Naive thymus-derived CD4-positive, alpha-beta T cell (primary cell): ENCODE measurements around the gene MARCO. TPM values are rescaled to one million over a fixed set of nuclear protein-coding genes. Genes with fewer than 3 reads are reported as not detected.

Source experiments
- ATAC-seq: fragments of 150-1000 bp; cut with Tn5 transposase; 2 replicates; pipeline ENCODE4 v1.10.0; 2021; ENCODE audit warnings: mild to moderate bottlenecking, moderate library complexity
- CTCF ChIA-PET: fragments of 350-600 bp; sonication (Branson Sonifier 250); formaldehyde crosslinking; loops from one replicate; lab custom pipeline; 2021; ENCODE audit warnings: antibody characterized with exemption; lab: Charles Lee
- POLR2A ChIA-PET: fragments of 350-600 bp; sonication (Branson Sonifier 250); formaldehyde crosslinking; loops from one replicate; lab custom pipeline; 2021; ENCODE audit warnings: antibody characterized with exemption, inconsistent platforms; lab: Charles Lee
- DNase-seq, 9 donors: peaks; one replicate each; pipeline versions ENCODE4 v3.0.0 to v3.0.0-alpha.2; 2020 to 2022; ENCODE audit warnings: mixed read lengths in 1 of 9
- H3K27ac ChIP-seq: one replicate; pipeline ENCODE4 v1.7.0; 2013; ENCODE audit warnings: mild to moderate bottlenecking, low read depth, low read length, moderate library complexity
- H3K27me3 ChIP-seq, 2 donors: one replicate each; pipeline ENCODE4 v1.7.0; 2013; ENCODE audit warnings: low read length in 2 of 2, mild to moderate bottlenecking in 2 of 2, moderate library complexity in 2 of 2; ENCODE audit not compliant: control insufficient read depth in 2 of 2, insufficient read depth in 2 of 2
- H3K36me3 ChIP-seq, 3 experiments: 1 replicate in 2 of 3; 2 replicates in 1 of 3; pipeline ENCODE4 v1.7.0; 2013; ENCODE audit warnings: low read length in 3 of 3, mild to moderate bottlenecking in 3 of 3, moderate library complexity in 1 of 3; ENCODE audit not compliant: insufficient read depth in 3 of 3, control insufficient read depth in 2 of 3
- H3K4me1 ChIP-seq, 2 donors: one replicate each; pipeline ENCODE4 v1.7.0; 2013; ENCODE audit warnings: low read length in 2 of 2, mild to moderate bottlenecking in 2 of 2, moderate library complexity in 1 of 2; ENCODE audit not compliant: control insufficient read depth in 2 of 2, insufficient read depth in 2 of 2
- H3K4me3 ChIP-seq: 2 replicates; pipeline ENCODE4 v1.7.0; 2013; ENCODE audit warnings: mild to moderate bottlenecking, low read length
- H3K9me3 ChIP-seq, 3 experiments: 1 replicate in 2 of 3; 2 replicates in 1 of 3; pipeline ENCODE4 v1.7.0; 2013; ENCODE audit warnings: low read length in 3 of 3; ENCODE audit not compliant: control insufficient read depth in 2 of 3
- H3K27ac Mint-ChIP-seq, 9 donors: one replicate each; pipeline ENCODE4 v1.8.0; 2020 to 2022; ENCODE audit warnings: mixed read lengths in 9 of 9, mild to moderate bottlenecking in 8 of 9, moderate library complexity in 5 of 9, inconsistent platforms in 2 of 9
- H3K27me3 Mint-ChIP-seq, 5 donors: one replicate each; pipeline ENCODE4 v1.8.0; 2021 to 2022; ENCODE audit warnings: mixed read lengths in 5 of 5, mild to moderate bottlenecking in 1 of 5
- H3K36me3 Mint-ChIP-seq, 5 donors: one replicate each; pipeline ENCODE4 v1.8.0; 2020 to 2022; ENCODE audit warnings: mixed read lengths in 5 of 5, mild to moderate bottlenecking in 3 of 5, inconsistent platforms in 1 of 5
- H3K4me1 Mint-ChIP-seq, 7 donors: one replicate each; pipeline ENCODE4 v1.8.0; 2020 to 2022; ENCODE audit warnings: mixed read lengths in 7 of 7, mild to moderate bottlenecking in 3 of 7, inconsistent platforms in 1 of 7
- H3K4me3 Mint-ChIP-seq, 10 donors: one replicate each; pipeline ENCODE4 v1.8.0; 2020 to 2022; ENCODE audit warnings: mild to moderate bottlenecking in 10 of 10, mixed read lengths in 10 of 10, moderate library complexity in 6 of 10, inconsistent platforms in 2 of 10
- H3K9me3 Mint-ChIP-seq, 11 donors: one replicate each; pipeline ENCODE4 v1.8.0; 2020 to 2022; ENCODE audit warnings: mixed read lengths in 11 of 11, mild to moderate bottlenecking in 4 of 11, inconsistent platforms in 1 of 11, moderate library complexity in 1 of 11
- intact Hi-C, 2 donors: fragments of 100-400 bp; cut with micrococcal nuclease; formaldehyde crosslinking; loops; one replicate each; pipeline ENCODE4 v1.15.1; 2023
- polyA plus RNA-seq, 2 donors: library from polyadenylated mRNA; unstranded; fragments of 300-500 nt; fragmentation: Illumina TruSeq; gene quantifications; one replicate each; pipeline ENCODE4 v1.2.3, GENCODE V29; 2021
- total RNA-seq, 6 experiments: library from RNA in 5 of 6; stranded (reverse) in 5 of 6; gene quantifications; 1 replicate in 5 of 6; 2 replicates in 1 of 6; pipeline ENCODE4 v1.2.3 and lab custom pipeline; 2021 to 2026

Gene MARCO
- total and polyA plus RNA-seq, 7 experiments from 2014 or later: 0.48 to 2.6 TPM; not detected in 5

DNA sequence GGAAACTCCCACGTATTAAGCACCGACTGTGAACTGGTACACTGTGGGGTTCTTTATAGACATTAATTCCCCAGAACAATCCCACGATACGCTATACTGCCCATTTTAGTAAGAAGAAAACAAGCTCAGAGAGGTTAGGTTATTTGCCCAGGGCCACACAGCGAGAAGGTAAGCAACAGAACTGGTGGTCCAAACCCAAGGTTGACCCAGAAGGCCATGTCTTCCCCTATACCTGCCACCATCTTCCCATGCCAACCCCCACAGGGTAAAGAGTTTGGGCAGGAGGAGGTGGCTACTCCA, 69.9 kb downstream of the MARCO start:
- H3K4me3 Mint-ChIP-seq: peak overlapping the region in 1 of 10 donors; percentile 40

DNA sequence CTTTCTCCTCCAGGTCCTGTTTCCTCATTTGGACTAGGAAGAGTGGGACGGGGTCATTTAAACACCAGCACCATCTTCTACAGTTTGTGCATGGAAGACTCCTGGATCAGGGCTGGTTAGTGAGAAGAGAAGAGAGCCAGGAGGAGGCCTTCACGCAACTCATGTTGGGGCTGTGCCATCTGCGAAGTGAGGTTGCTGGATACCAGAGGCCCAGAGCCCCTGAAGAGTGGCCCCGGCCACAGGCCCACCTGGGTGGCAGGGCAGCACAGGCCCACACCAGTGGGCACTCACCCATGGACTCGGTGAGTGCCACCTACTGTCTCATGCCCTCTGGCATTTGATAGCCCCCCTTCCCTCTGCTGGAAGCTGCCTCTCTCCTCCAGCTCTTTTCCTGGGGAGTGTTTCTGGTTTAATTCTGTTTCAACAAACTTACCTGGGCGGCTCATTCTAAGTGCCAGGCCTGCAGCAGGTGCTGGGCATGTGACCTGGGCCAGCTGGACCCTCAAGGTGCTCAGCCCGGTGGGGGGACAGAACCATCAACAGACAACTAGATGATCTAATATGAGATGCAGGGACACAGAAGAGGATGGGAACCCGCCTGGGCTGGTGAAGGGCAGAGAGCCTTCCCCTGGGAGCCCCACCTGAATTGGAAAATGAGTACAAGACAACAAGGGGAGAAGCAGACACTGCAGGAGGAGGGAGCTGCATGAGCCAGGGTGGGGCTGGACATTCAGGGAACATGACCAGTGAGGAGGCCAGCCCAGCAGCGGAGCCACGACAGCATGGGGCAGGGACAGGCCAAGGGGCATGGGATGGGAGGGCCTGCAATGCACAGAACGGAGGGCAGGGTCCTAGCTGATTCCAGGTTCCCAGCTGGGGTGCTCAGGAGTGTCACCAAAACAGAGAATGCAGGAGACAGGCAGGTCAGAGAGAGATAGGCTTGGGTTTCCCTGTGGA, 70.6 kb downstream of the MARCO start:
- peaks cover 17 to 53% (median 39%) of the 10 kb centered on the region in 5 donors for H3K27me3 Mint-ChIP-seq
- Histone ChIP-seq H3K36me3 (no peaks in the 10 kb centered on the region), H3K9me3 (no peaks in the 10 kb centered on the region), H3K27ac (no peak overlapping the region), H3K4me1 (no peaks in the 10 kb centered on the region), H3K4me3 (no peak overlapping the region), H3K27me3 (no peaks in the 10 kb centered on the region)
- DNase-seq (no peak), ATAC-seq (no peak)
- CTCF ChIA-PET: no interaction called here
- H3K27ac Mint-ChIP-seq: no peak overlapping the region
- H3K36me3 Mint-ChIP-seq: peaks cover 0 to 5% (median 0%) of the 10 kb centered on the region in 5 donors
- POLR2A ChIA-PET: no interaction called here
- intact Hi-C loops: no loop called here
- peaks cover 0 to 7% (median 0%) of the 10 kb centered on the region in 11 donors for H3K9me3 Mint-ChIP-seq
- peaks cover 0 to 4% (median 0%) of the 10 kb centered on the region in 7 donors for H3K4me1 Mint-ChIP-seq
- no peak overlapping the region for H3K4me3 Mint-ChIP-seq

More for the DNA sequence above, 69.9 kb downstream of the MARCO start:
- ChIA-PET CTCF (no interaction called here), POLR2A (no interaction called here)
- DNase-seq: no peak
- H3K27me3 Mint-ChIP-seq: peaks cover 17 to 47% (median 38%) of the 10 kb centered on the region in 5 donors
- no peak overlapping the region for H3K27ac Mint-ChIP-seq
- no peaks in the 10 kb centered on the region for H3K27me3 ChIP-seq
- H3K4me1 ChIP-seq: no peaks in the 10 kb centered on the region
- no peak for ATAC-seq
- no peak overlapping the region for H3K4me3 ChIP-seq
- intact Hi-C loops: no loop called here
- no peaks in the 10 kb centered on the region for H3K36me3 ChIP-seq
- peaks cover 0 to 4% (median 0%) of the 10 kb centered on the region in 7 donors for H3K4me1 Mint-ChIP-seq
- H3K9me3 Mint-ChIP-seq: peaks cover 0 to 7% (median 0%) of the 10 kb centered on the region in 11 donors
- no peak overlapping the region for H3K27ac ChIP-seq
- H3K9me3 ChIP-seq: no peaks in the 10 kb centered on the region
- H3K36me3 Mint-ChIP-seq: peaks cover 0 to 5% (median 0%) of the 10 kb centered on the region in 5 donors

DNA sequence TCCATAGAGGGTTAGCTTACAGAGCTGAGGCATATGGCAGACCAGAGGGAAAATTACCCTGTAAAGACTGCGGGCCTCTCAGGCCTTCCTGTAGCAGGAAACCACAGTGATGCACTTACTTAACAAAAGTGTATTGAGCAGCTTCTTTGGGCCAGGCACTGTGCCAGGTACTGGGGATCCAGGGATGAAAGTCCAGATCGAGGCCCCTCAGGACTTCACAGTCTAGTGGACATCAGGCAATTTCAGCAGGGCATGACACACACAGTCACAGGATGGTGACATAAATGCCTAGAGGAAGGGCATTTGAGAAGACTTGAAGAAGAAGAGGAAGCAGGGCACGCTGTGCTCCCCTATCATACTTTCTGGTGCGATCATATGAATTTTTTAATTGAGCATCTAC, 71.7 kb downstream of the MARCO start:
- Histone ChIP-seq H3K4me3 (no peak overlapping the region), H3K27ac (no peak overlapping the region), H3K27me3 (no peaks in the 10 kb centered on the region), H3K4me1 (no peaks in the 10 kb centered on the region), H3K9me3 (no peaks in the 10 kb centered on the region), H3K36me3 (no peaks in the 10 kb centered on the region)
- peak overlapping the region in 1 of 9 donors; percentile 44 for H3K27ac Mint-ChIP-seq
- peak; percentile 33 for ATAC-seq
- H3K4me1 Mint-ChIP-seq: peaks cover 0 to 4% (median 0%) of the 10 kb centered on the region in 7 donors
- peaks cover 0 to 3% (median 0%) of the 10 kb centered on the region in 11 donors for H3K9me3 Mint-ChIP-seq
- no peak overlapping the region for H3K4me3 Mint-ChIP-seq
- peaks cover 17 to 47% (median 30%) of the 10 kb centered on the region in 5 donors for H3K27me3 Mint-ChIP-seq
- ChIA-PET CTCF (no interaction called here), POLR2A (no interaction called here)
- intact Hi-C loops: no loop called here
- H3K36me3 Mint-ChIP-seq: peaks cover 0 to 5% (median 0%) of the 10 kb centered on the region in 5 donors
- DNase-seq: no peak

DNA sequence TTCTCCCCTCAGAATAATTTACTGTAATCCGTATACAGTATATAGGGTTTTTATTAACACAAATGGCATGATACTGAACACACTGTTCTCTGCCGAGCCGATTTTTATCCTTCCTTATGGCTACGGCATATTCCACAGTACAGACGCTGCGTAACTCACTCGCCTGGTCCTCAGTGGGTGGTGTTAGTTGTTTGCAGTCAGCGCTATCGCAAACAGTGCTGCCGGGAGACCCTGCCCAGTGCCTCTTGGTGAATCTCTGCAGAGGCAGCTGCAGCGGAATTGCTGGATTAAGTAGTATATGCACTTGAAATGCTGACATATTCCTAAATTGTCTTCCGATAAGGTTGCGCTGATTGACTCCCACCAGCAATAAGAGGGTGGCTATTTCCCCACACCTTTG, 73.9 kb downstream of the MARCO start:
- ATAC-seq: no peak
- ChIA-PET POLR2A (no interaction called here), CTCF (no interaction called here)
- Histone ChIP-seq H3K27ac (no peak overlapping the region), H3K4me3 (no peak overlapping the region), H3K4me1 (no peaks in the 10 kb centered on the region), H3K9me3 (no peaks in the 10 kb centered on the region), H3K27me3 (no peaks in the 10 kb centered on the region), H3K36me3 (no peaks in the 10 kb centered on the region)
- H3K4me1 Mint-ChIP-seq: peaks cover 0 to 4% (median 0%) of the 10 kb centered on the region in 7 donors
- DNase-seq: no peak
- H3K9me3 Mint-ChIP-seq: no peaks in the 10 kb centered on the region
- H3K4me3 Mint-ChIP-seq: no peak overlapping the region
- peaks cover 10 to 25% (median 12%) of the 10 kb centered on the region in 5 donors for H3K27me3 Mint-ChIP-seq
- H3K36me3 Mint-ChIP-seq: no peaks in the 10 kb centered on the region
- intact Hi-C loops: no loop called here
- H3K27ac Mint-ChIP-seq: no peak overlapping the region

DNA sequence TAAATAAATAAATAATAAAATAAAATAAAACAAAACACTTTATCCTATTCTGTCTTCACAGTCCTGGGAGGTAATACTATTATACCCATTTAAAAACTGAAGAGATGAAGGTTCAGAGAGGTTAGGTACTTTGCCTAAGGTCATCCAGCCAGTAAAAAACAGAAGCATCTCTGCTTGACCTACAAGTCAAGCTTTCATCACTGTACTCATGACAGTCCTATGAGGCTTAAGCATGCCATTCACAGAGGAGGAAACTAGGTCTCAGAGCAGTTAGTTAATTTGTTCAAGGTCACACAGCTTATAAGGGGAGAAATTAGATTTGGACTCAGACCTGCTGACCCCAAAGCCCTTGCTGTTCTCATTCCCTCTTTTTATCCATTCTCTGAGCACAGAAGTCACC, 77.5 kb downstream of the MARCO start:
- Histone ChIP-seq H3K4me1 (no peaks in the 10 kb centered on the region), H3K9me3 (no peaks in the 10 kb centered on the region), H3K27ac (no peak overlapping the region), H3K27me3 (no peaks in the 10 kb centered on the region), H3K36me3 (no peaks in the 10 kb centered on the region), H3K4me3 (no peak overlapping the region)
- CTCF ChIA-PET: no interaction called here
- intact Hi-C loops: no loop called here
- H3K9me3 Mint-ChIP-seq: no peaks in the 10 kb centered on the region
- no peak overlapping the region for H3K27ac Mint-ChIP-seq
- H3K27me3 Mint-ChIP-seq: peaks cover 0 to 19% (median 0%) of the 10 kb centered on the region in 5 donors
- POLR2A ChIA-PET: no interaction called here
- H3K4me1 Mint-ChIP-seq: no peaks in the 10 kb centered on the region
- no peaks in the 10 kb centered on the region for H3K36me3 Mint-ChIP-seq
- no peak overlapping the region for H3K4me3 Mint-ChIP-seq
- ATAC-seq: no peak
- DNase-seq: no peak

DNA sequence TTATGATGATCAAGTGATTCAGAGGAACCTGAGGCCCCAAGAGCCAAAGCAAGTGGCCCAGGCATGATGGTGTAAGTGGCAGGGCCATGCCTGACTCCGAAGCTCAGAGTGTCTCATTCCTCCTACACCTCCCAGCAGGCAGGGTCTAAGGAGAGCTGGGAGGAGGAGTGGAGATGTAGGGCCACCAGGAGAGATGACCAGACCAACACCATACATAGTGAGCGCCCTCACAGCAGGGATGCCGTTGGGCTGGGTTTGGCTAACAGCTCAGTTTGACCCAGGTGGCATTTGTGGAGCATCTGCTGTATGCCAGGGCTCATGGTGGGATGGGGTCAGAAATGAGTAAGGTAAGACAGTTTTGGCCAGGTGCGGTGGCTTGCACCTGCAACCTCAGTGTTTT, 80.7 kb downstream of the MARCO start:
- Histone ChIP-seq H3K4me3 (no peak overlapping the region), H3K4me1 (no peaks in the 10 kb centered on the region), H3K9me3 (no peaks in the 10 kb centered on the region), H3K27me3 (no peaks in the 10 kb centered on the region), H3K27ac (no peak overlapping the region), H3K36me3 (no peaks in the 10 kb centered on the region)
- no peak for DNase-seq
- ChIA-PET CTCF (no interaction called here), POLR2A (no interaction called here)
- Mint-ChIP-seq H3K4me1 (no peaks in the 10 kb centered on the region), H3K27ac (no peak overlapping the region), H3K9me3 (no peaks in the 10 kb centered on the region), H3K27me3 (peaks cover 0 to 10% (median 0%) of the 10 kb centered on the region in 5 donors), H3K36me3 (no peaks in the 10 kb centered on the region), H3K4me3 (no peak overlapping the region)
- no peak for ATAC-seq
- intact Hi-C loops: no loop called here

DNA sequence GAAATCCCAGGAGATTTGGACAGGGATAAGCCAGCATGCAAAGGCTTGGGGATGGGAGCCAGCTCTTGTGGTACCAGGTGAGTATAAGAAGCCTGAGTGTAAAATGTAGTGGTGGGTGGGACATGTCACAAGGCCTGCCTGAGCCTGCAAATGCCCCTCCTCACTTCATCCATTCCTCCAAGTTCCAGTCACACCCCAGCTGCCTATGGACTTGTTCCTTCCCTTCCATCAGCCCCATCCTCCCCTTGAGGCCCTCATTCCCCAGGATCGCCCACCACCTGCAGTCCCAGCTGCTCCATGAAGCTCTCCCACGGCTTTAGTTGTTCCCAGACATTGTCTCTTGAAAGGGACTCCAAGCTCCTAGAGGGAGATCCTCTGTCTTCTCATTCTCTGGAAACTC, 81.5 kb downstream of the MARCO start:
- CTCF ChIA-PET: no interaction called here
- intact Hi-C loops: no loop called here
- no peak for ATAC-seq

More for the DNA sequence above, 81.5 kb downstream of the MARCO start:
- H3K4me1 Mint-ChIP-seq: no peaks in the 10 kb centered on the region
- no peaks in the 10 kb centered on the region for H3K27me3 ChIP-seq
- H3K4me3 Mint-ChIP-seq: no peak overlapping the region
- H3K9me3 ChIP-seq: no peaks in the 10 kb centered on the region
- H3K9me3 Mint-ChIP-seq: peaks cover 0 to 2% (median 0%) of the 10 kb centered on the region in 11 donors
- no peak overlapping the region for H3K4me3 ChIP-seq
- no peaks in the 10 kb centered on the region for H3K4me1 ChIP-seq
- POLR2A ChIA-PET: no interaction called here
- no peak for DNase-seq
- peaks cover 0 to 15% (median 7%) of the 10 kb centered on the region in 5 donors for H3K27me3 Mint-ChIP-seq
- H3K27ac ChIP-seq: no peak overlapping the region
- H3K36me3 Mint-ChIP-seq: peaks cover 0 to 4% (median 0%) of the 10 kb centered on the region in 5 donors
- no peak overlapping the region for H3K27ac Mint-ChIP-seq
- H3K36me3 ChIP-seq: no peaks in the 10 kb centered on the region
